ENCODE measurements around the gene HIPK2.

GRCh38 chr7:139576179-139576973 is 201.4 kb downstream of the HIPK2 start:
- no peak for TF ChIP-seq EZH2phosphoT487 (IDR thresholded peaks at IDR 0.05; ENCODE audit: borderline replicate concordance)
- no peak for TF ChIP-seq CTCF (conservative IDR thresholded peaks at IDR 0.05; ENCODE audit: low read length)
